ENCODE measurements around the gene PABPN1.

Gene PABPN1

GRCh38 chr14:23352506-23353432 is 31.5 kb downstream of the PABPN1 start, which contains the start of gene SLC22A17:
Gene SLC22A17 (minus strand): TSS chr14:23352887.
- no peak for TF ChIP-seq GATA1 (IDR thresholded peaks at IDR 0.05; ENCODE audit: low read depth, low read length)
- no peak for TF ChIP-seq POLR2A (IDR thresholded peaks at IDR 0.05; ENCODE audit: low read length)
- no peak for DNase-seq

- TF ChIP-seq POLR2A (IDR thresholded peaks at IDR 0.05; ENCODE audit: low read length) (no peak), GATA1 (IDR thresholded peaks at IDR 0.05; ENCODE audit: low read depth, low read length) (no peak)
- DNase-seq, result no peak
These were observed 32.1 kb downstream of the PABPN1 start for GRCh38 chr14:23353433-23353780.

GRCh38 chr14:23354990-23355389 is 33.7 kb downstream of the PABPN1 start:
- TF ChIP-seq POLR2A (IDR thresholded peaks at IDR 0.05; ENCODE audit: low read length) (no peak), GATA1 (IDR thresholded peaks at IDR 0.05; ENCODE audit: low read depth, low read length) (no peak)
- no peak for DNase-seq

GRCh38 chr14:23355871-23356435 is 34.7 kb downstream of the PABPN1 start:
- no peak for DNase-seq
- TF ChIP-seq POLR2A (IDR thresholded peaks at IDR 0.05; ENCODE audit: low read length), result no peak
- no peak for TF ChIP-seq GATA1 (IDR thresholded peaks at IDR 0.05; ENCODE audit: low read depth, low read length)

GRCh38 chr14:23356662-23357061 is 35.4 kb downstream of the PABPN1 start:
- TF ChIP-seq GATA1 (IDR thresholded peaks at IDR 0.05; ENCODE audit: low read depth, low read length), result no peak
- TF ChIP-seq POLR2A (IDR thresholded peaks at IDR 0.05; ENCODE audit: low read length), result no peak
- no peak for DNase-seq

- DNase-seq, result no peak
- no peak for TF ChIP-seq GATA1 (IDR thresholded peaks at IDR 0.05; ENCODE audit: low read depth, low read length)
- TF ChIP-seq POLR2A (IDR thresholded peaks at IDR 0.05; ENCODE audit: low read length), result no peak
These were observed 36.0 kb downstream of the PABPN1 start for GRCh38 chr14:23357261-23357660.

- no peak for TF ChIP-seq POLR2A (IDR thresholded peaks at IDR 0.05; ENCODE audit: low read length)
- no peak for TF ChIP-seq GATA1 (IDR thresholded peaks at IDR 0.05; ENCODE audit: low read depth, low read length)
- DNase-seq, result no peak
These were observed 36.8 kb downstream of the PABPN1 start for GRCh38 chr14:23358042-23358441.

- no peak for TF ChIP-seq POLR2A (IDR thresholded peaks at IDR 0.05; ENCODE audit: low read length)
- TF ChIP-seq GATA1 (IDR thresholded peaks at IDR 0.05; ENCODE audit: low read depth, low read length), result no peak
These were observed 37.4 kb downstream of the PABPN1 start for GRCh38 chr14:23358553-23359166.

GRCh38 chr14:23359167-23359626 is 37.9 kb downstream of the PABPN1 start:
- no peak for DNase-seq
- TF ChIP-seq POLR2A (IDR thresholded peaks at IDR 0.05; ENCODE audit: low read length), result no peak
- TF ChIP-seq GATA1 (IDR thresholded peaks at IDR 0.05; ENCODE audit: low read depth, low read length), result no peak

More at GRCh38 chr14:23358553-23359166, 37.4 kb downstream of the PABPN1 start:
- no peak for DNase-seq

- TF ChIP-seq GATA1 (IDR thresholded peaks at IDR 0.05; ENCODE audit: low read depth, low read length) (no peak), POLR2A (IDR thresholded peaks at IDR 0.05; ENCODE audit: low read length) (no peak)
- no peak for DNase-seq
These were observed 38.6 kb downstream of the PABPN1 start for GRCh38 chr14:23359722-23360447.

GRCh38 chr14:23360496-23360895 is 39.2 kb downstream of the PABPN1 start:
- no peak for TF ChIP-seq POLR2A (IDR thresholded peaks at IDR 0.05; ENCODE audit: low read length)
- no peak for TF ChIP-seq GATA1 (IDR thresholded peaks at IDR 0.05; ENCODE audit: low read depth, low read length)
- DNase-seq, result peak; percentile 9 to 21

GRCh38 chr14:23361320-23361719 is 40.1 kb downstream of the PABPN1 start:
- DNase-seq, result no peak
- TF ChIP-seq GATA1 (IDR thresholded peaks at IDR 0.05; ENCODE audit: low read depth, low read length) (no peak), POLR2A (IDR thresholded peaks at IDR 0.05; ENCODE audit: low read length) (no peak)

GRCh38 chr14:23361763-23362162 is 40.5 kb downstream of the PABPN1 start:
- DNase-seq, result no peak
- TF ChIP-seq POLR2A (IDR thresholded peaks at IDR 0.05; ENCODE audit: low read length) (no peak), GATA1 (IDR thresholded peaks at IDR 0.05; ENCODE audit: low read depth, low read length) (no peak)

GRCh38 chr14:23362200-23362599 is 40.9 kb downstream of the PABPN1 start:
- TF ChIP-seq GATA1 (IDR thresholded peaks at IDR 0.05; ENCODE audit: low read depth, low read length) (no peak), POLR2A (IDR thresholded peaks at IDR 0.05; ENCODE audit: low read length) (no peak)
- peak in 1 of 2 experiments; percentile 8 for DNase-seq
